CD1c-positive myeloid dendritic cell (primary cell): ENCODE measurements around the gene LTBP2.
A peak's percentile ranks its signal among the peaks of the same experiment; 100 is the strongest.

Experiments used
- DNase-seq: peaks from one replicate; pipeline ENCODE4 v3.0.0-alpha.2; 2016; ENCODE audit errors: extremely low spot score

Gene LTBP2

DNA sequence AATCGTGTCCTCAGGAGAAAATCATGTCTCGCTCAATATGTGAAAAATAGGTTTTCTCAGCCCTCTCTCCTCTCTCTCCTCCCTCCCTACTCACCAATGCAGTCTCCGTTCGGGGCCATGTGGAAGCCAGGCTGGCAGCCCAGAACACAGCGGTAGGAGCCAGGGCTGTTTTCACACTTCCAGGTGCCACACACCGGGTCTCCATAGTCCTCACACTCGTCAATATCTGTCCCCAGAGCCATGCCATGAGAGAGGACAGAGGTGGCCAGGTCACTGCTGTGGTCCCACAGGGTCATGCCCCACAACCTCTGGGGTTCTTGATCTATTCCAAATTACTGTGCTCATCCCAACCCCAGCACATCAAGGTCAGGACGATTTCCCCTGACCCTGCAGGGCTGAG lies 105.0 kb downstream of the LTBP2 start:
- DNase-seq: no peak

DNA sequence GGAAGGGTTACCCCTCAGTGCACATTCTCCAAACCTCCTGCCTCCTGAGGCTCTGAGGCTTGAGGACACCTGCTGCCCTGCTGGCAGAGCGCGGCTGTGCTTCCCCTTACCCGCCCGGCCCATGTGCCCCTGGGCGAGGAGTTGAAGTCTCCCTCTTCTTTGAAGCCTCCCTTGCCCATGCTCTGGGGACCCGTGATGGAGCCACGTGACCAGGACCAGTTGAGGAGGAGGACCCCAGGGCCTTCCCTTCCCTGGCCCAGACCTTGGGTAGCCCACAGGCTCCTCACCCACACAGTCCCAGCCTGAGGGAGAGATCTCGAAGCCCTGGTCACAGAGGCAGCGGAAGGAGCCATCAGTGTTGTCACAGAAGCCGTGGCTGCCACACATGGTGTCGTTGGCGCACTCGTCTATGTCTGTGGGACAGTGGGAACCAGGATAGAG lies 105.6 kb downstream of the LTBP2 start:
- DNase-seq: no peak

DNA sequence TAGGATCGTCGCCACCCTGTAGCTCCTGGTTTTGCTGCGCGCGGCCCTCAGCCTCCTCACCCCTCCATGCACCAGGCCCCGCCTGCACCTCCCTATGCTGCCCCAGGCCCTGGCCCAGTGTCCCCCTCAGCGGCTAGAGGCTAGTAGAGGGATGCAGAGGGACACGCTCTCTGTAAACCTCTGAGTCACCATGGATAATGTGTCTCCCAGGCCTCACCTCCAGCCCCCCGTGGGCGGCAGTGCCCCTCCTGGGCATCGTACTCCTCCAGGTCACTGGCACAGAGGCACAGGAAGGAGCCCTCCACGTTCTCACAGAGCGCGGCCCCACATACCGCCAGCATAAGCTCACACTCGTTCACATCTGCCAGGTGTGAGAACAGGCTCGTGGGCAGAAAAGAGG lies 106.2 kb downstream of the LTBP2 start:
- DNase-seq: no peak

DNA sequence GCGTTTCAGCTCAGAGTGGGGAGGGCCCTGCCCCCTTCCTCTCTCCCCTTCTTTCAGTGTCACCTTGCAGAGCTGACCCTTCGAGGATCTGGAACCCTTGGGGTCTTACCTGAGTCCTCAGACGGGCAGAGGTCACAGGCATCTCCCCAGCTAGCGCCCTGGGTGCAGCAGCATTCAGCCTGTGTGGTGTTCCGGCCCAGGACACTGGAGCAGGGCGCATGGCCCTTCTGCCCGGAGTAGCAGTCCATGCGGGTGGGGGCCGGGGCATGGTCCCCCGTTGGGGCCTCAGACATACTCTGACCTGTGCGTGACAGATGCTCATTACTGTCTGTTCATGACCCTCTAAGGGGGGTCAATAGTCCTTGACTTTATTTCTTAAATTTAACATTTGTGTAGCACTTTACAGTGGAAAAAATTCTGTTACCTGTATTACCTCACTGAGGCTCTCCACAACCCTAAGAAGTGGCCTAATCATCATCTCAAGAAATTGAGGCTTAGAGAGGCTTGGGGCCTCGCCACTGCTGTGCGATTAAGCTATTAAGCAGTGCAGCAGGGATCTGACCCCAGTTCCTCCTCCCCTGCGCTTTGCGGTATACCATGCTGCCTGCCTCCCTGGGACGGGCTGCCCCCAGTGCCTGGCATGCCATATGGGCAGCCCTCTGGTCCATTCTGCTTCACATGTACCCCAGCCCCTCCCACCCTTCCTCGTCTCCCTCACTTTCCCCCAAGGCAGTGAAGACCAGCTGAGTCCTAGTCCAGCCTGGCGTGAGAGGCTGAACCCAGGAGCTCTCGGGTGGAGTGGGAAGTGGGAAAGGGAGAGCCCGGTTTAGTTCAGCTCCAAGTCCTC lies 106.9 kb downstream of the LTBP2 start:
- no peak for DNase-seq

DNA sequence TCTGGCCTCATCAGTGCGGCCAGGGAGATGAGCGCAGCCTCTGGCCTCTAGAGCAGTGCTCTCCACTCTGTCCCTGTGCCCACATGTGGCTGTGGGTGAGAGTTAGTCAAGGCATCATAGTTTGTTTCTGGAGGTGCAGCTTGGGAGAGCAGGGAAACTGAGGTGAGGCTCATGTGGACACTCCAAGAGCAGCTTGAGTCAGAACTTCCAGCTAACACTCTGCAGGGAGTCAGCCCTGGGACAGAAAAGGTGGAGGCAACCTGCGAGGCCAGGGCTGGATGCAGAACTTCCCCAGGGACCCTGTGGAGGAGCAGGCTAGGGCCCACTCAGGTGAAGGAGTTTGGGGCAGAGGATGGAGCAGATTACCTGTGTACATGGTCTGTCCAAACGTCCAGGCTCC lies 107.6 kb downstream of the LTBP2 start:
- DNase-seq: no peak

DNA sequence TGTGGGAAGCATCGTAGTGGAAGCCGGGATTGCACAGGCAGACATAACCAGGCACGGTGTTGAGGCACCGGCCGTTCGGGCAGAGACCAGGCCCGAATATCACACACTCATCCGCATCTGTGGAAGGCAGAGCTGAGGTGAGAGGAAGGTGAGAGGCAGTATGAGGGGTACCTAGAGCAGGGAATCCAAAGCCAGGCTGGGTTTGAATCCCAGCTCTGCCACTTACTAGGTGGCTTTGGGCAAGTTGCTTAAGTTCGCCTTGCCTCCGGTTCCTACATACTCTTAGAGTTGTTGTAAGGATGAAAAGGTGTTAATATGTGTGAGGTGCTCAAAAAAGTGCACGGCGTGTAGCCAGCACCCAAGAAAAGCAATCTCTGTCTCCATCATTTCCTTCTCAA lies 108.1 kb downstream of the LTBP2 start:
- no peak for DNase-seq

DNA sequence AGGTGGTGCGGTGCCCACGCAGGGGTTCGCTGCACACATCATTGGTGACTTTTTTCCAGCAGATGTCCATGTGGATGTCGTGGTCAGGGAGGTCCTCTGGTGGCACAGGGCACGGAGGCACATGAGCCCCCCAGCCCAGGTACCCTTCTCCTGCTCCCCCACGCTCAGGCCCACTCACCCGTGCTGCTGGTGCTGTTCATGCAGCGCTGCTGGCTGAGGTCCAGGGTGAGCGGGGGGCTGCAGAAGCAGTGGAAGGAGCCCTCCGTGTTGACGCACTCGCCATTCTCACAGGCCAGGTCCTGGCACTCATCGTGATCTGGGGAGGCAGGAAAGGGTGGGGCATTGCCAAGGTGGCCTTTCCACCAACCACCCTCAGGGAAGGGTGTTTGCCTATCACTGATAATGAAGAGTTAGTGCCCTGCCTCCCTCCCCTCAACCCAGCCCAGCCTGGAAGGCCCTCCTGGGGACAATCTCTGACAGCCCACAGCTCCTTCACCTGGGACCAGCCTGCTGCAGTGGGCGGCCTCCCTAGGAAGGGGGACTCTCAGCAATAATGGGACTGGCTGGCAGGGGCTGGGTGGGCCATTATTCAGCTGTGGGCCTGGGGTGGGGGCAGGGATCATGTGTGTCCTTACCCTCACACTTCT lies 108.6 kb downstream of the LTBP2 start:
- no peak for DNase-seq

DNA sequence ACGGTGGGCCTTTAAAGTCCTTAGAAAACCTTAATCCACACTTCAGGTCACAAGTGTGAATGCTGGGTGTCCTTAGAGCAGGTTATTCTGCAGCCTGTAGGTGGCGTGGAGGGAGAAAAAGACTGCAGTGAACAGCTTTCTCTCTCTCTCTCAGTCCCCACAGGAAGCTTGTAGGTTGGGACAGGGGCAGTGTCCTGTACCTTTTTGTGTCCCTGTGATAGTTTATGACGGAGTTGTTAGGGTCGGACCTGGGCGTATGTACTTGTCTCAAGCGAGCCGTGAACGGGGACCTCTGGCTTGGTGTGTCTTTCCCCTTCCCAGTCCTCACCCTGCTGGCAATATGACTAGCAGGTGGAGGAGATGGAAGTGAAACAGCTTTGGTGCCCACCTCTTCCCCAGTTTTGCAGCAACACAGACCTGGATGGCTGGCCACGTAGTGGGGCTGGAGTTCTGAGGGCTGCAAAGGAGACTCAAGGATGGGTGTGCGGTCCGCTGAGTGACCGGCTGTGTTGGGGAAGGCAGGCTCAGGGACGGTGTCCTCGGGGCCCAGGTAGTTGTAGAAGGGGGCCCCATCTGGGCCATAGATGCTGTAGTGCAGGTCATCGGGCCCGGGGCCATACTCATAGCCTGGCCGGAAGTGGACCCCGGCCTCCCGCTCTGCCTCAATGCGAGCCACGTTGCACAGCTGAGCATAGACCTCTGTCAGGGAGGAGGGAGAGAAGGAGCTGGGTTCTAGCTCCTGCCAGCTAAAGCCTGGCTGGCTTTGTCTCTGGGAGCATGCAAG lies 109.6 kb downstream of the LTBP2 start:
- DNase-seq: peak; percentile 15

DNA sequence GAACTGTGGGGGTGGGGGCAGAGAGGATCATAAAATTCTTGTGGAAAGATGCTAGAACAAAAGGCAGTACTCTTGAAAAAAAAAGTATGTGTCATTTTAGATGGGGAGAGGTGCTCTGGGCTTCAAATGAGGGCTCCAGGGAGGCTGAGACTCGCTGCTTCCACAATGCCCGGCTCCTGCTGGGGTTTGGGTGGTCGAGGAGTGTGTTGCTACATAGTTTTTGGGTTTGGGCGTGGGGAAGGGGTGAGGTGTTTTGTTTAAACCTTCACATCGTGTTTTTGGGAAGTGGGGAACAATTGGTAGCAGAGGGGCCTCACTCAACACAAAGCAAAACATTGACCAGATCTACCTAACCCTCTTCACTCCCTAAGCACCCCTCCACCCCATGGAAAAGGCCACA lies 110.3 kb downstream of the LTBP2 start:
- no peak for DNase-seq

DNA sequence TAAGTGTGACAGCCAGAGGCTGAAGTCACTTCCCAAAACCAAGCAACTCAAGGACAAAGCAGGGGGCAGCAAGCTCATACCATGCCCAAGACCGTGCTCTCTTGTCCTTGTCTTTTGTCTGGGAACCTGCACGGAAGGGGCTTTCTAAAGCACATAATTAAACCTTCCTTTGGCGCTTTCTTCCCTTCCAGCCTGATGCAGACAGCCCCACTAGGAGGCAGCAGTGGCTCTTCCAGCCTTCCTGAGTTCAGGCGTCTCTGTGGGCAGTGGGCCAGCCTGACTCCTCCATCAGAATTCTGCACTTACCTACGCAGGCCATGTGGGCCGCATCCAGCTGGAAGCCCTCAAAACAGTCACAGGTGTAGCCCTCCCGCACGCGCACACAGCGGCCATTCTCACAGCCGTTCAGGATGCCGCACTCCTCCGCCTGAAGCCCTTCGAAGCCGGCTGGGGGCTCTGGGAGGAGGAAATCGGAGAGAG lies 110.9 kb downstream of the LTBP2 start:
- DNase-seq: no peak

DNA sequence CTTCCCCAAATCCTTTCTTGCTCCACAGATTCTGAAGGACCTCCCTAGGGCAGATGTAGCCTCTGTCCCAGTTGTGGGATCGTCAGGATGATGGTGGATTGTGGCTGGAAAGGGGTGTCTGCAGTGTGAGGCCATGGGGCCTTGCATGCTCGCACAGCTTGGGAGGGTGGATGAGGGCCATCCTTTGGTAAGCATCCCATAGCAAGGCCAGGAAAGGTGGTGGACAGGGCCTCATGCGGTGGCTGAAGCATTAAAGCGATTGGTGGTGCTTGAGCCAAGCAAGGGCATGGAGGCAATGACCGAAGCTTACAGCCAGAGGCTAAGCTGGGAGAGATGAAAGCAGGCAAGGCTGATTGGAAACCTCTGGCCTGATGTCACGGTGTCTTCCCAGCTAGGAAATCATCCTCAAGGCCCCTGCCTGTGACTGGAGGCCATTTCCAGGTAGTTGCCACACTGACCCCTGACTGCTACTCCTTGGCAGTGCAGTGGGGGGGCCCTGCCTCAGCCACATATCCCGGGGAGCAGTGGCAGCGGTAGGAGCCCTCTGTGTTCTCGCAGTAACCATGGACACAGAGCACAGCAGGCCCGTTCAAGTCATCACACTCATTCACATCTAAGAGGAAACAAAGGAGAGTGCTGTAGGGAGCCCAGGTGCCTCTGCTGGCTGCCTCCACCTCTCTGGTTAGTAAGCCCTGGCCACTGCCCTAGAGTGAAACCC lies 111.5 kb downstream of the LTBP2 start:
- DNase-seq: no peak

DNA sequence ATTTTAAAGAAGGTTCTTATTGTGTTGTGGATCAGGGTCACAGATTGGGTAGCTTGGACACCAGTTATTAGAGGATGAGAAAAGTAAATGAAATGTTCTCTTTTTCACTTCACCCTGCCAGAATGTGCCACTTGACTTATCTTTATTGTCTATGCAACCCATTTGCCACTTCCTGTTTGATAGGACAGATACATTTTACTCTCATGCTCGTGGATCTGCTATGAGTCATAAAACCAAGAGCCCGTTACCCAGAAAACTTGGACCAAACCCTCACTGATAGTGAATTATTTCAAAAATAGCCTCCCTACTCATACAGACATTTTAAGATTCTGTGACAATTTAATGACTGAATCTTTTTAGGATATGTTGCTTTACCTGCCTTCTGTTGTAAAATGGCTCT lies 116.7 kb downstream of the LTBP2 start:
- no peak for DNase-seq

DNA sequence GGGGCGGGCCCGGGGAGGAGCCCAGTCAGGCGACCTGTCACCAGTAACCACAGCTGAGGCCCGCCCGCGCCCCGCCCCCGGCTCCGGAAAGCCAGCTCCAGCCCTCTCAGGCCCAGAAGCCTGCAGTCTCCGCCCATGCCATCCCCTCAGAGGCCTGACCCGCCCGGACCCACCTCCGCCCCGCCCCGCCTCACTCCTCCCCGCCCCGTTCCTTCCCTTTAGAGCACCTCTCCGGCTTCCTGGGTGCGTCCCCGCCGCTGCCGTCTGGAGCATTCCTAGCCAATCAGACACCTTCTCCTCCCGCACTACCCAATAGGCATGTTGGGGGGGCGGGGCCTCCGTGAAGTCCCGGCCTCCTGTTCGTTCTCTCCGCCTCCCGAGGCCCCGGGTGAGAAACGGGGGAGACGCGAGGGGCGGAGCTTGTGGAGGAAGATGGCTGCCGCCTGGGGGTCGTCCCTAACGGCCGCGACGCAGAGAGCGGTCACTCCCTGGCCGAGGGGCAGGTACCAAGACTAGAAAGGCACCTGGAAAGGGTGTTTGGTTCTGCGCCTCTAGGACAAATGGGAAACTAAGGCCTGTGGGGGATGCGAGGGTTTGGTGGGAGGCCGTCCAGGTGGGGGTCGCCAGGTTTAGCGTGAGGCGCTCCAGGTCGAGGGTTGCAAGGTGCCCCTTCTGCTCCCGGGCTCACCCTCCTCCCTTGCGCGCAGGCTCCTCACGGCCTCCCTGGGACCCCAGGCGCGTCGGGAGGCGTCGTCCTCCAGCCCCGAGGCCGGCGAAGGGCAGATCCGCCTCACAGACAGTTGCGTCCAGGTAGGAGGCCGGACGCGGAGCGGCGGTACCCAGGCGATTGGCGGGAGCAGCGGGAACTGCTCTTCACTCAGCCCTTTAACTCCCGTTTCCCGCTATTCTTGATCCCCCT lies 118.4 kb downstream of the LTBP2 start, which contains the start of gene ISCA2:
Gene ISCA2 (plus strand): TSS at position 423 of the 919 bp plus-strand sequence. CDS start 10 bp downstream, at position 433.
- peak; percentile 98 for DNase-seq

DNA sequence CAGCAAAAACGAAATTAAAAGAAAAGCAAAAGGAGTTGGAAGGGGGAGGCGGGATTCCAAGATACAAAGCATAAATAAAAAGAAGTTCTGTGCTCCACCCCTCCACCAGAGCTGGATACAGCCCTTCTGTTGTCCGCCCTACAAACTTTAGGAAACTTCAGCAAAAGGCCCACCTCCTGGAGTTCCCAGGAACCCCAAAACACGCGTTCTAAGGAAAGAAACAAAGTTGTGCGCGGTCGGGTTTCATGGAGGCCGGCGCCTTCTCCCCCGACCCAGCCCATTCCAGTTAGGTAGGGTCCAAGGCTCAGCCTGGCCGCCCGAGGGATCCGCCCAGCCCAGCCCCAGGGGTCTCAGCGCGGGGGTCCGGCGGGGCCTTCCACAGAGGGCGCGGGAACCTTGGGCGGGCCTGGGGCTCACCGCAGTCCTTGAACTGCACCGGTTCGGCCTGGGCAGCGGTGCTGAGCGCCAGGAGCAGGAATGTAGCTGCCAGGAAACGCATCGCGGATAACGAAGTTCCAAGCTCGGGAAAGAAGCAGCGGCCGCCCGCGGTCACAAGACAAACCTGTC lies 119.2 kb downstream of the LTBP2 start, which contains the start of gene NPC2:
Gene NPC2 (minus strand): TSS at position 530 of the 567 bp plus-strand sequence. CDS start 31 bp downstream, at position 499.
- DNase-seq: no peak

DNA sequence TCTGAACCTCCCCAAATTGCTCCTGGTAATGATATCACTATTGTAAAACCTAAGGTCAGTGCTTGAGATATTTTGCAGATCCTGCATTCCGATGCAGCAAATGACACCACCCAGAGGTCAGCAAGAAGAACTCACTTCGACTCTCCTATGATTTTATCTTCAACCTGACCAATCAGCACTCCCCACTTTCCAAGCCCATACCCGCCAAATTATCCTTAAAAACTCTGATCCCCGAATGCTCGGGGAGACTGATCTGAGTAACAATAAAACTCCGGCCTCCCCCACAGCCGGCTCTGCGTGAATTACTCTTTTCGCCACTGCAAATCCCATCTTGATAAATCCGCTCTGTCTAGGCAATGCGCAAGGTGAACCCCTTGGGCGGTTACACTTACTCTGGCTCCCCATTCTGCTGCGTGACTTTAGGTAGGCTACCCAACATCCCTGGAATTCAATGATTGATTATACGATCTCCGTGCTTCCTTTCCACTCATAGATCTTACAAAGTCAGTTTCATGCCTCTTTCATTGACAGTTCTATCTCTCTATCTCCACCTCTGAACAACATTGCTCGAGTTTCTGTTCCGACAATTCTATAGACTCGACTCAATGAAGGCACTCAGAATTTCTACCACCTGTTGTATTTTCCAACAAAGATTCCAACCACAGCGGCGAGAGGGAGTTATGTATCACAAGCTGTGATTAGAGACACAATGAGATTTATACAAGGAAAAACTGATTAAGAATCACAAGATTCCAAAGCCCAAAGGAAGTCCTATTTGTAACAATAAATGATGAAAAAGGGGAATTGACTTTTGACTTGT lies 119.9 kb downstream of the LTBP2 start:
- peak; percentile 69 for DNase-seq

DNA sequence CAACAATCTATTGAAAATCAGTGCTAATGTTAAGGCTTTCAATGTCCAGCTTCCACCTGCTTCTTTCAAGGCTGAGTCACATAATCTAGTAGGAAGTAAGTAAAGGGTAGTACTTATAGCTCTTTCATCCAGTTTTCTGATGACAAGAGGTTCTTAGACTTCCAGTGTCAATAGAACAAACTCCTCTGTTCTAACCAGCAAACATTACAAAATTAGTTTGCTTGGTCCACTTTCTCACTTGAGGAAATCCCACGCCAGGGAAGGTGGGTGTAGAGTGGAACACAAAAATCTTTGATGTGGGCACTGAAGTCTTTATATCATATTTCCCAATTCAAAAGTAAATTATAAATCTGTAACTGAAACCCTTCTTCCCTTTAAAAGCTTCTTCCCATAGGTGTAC lies 121.6 kb downstream of the LTBP2 start:
- peak; percentile 22 for DNase-seq

DNA sequence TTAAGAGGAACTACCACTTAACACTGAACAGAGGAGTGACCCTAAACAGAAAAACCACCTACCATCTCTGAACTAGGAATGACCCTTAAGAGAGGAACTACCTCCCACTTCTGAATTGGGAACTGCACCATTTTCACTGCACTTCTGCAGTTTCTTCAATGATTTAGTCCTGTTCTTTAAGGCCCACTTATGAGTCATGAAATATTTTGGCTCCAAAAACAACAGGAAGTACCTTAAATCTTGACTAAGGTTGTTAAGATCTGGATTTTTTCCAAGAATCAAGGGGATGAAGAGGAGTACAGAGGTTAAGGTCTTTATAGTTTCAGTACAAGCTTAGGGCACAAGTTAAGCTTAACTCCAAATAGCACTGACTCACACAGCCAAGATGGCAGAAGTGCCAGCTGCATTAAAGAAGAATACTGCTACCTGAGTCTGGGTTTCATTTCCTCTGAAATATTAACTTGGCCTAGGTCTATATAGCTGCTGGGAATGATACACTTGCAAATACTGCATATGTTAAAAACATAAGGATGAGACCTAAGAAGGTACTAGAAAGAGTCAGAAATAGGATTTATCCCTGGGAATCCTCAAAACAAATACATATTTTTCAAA lies 123.1 kb downstream of the LTBP2 start:
- DNase-seq: peak; percentile 95

DNA sequence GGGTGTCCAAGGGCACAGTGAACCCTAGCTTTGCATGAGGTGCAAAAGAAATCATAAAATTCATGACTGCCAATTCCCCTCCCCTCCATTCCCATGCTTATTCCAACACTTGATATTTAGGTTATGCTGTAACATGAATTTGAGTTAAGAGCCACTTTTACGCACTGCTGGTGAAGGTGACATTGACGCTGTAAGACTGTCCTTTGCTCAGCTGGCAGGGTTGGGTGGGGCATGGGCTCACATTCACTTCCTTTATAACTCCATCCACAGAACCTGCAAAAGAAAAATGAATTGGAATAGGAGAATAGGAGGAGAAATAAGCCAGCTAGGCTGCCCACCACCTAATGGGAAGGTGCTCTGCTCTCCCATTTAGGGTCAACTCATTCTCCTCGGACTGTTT lies 125.9 kb downstream of the LTBP2 start:
- DNase-seq: no peak

DNA sequence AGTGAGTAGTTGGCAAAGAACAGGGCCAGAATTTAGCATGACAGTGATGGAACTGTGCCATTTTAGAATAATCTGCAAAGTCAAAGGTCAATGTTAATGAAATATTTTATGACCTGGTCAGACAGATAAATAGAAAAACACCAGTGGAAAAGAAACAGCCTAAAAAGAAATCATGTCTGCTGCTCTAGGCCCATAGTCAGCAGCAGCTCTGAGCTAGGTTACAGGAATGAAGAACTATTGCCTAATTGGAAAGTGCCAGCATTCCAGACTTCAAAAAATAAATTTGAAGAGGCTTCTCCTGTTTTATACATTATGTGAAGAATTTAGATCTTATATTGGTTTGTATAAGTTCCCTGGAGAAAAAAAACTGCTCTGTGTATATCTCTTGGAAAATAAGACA lies 128.7 kb downstream of the LTBP2 start:
- DNase-seq: no peak
